Muscle of arm (tissue), 12 donors: ENCODE measurements around the gene PRM3. TPM values are rescaled to one million over a fixed set of nuclear protein-coding genes. Genes with fewer than 3 reads are reported as not detected.
A peak's percentile ranks its signal among the peaks of the same experiment; 100 is the strongest.

Experiments
- DNase-seq: peaks from one replicate; pipeline ENCODE4 v3.0.0-alpha.2; 2013
- polyA plus RNA-seq, 12 donors: library from polyadenylated mRNA; unstranded; fragments of 120-200 nt; gene quantifications; one replicate each; pipeline ENCODE4 v1.2.1, GENCODE V29; 2013; ENCODE audit not compliant: insufficient read length in 12 of 12

PRM3 gene
- polyA plus RNA-seq, 12 donors, result not detected

DNA sequence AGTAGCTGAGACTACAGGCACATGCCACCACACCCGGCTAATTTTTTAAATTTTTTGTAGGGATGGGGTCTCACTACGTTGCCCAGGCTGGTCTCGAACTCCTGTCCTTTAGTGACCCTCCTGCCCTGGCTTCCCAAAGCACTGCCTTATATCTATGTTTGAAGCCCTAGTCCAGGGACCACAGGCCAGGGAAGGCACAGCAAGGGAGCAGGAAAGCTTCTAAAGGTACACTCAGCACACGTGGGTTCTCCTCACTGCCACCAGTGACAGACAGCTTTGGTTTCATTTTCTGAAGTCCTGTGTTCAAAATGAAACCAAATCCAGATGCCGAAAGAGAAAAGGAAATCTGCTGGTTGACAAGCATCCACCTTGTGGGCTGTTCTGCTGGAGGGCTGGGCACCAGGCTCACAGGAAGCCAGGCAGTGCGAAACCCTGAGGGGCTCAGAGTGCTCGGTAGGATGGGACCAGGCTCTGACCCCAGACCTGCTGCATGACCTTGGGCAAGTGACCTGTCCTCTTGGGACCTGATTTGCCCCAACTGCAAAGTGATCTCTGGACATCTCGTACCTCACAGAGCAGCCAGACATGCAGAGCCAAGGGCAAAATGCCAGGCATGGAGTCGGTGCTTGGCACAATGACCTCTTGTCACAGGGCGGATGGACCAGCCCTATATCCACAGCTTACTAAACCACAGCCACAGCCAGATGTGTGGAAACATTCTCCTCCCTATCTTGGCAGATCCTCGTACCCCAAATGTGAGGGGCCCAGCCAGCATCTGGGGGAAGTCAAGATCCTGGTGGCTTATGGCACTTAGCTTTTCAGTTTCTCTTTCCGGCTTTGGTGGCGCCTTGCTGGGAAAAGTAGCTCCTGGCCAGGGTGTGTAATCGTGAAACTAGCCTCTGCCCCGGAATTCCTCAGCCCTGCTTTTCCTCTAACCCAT, 14.6 kb downstream of the PRM3 start:
- no peak for DNase-seq

DNA sequence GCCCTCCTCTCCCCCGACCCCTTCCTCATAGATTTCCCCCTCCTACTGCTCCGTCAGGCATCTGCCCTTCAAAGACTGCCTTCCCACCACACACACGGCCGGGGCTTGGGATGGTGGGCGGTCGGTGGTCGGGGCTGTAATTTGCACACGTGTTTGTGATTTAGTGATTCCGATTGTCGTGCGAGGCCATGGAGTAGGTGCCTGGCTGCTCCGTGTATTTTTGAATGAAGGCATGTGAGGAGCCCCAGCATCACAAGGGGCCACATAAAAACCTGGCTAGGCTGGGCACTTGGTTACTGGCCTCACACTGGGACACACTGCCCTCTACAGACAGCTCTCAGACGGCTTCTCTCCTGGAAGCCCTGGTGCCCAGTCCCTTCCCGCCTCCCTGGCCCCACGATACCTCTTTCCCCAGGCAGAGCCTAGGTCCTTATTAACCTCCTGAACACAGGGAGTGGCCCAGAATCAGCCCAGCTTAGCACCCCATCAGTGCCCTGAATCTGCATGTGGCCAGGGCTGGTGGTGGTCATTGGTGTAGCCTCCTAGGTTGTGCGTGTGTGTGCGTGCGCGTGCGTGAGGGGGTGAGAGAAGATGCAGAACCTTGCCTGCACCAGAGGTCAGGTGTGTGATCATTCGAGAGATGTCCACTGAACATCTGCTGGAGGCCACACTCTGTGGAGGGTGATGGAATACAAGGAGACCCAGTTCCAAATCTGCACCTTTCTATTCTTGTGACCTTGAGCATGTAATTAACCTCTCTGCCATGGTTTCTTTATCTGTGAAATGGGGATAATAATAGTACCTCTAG, 16.1 kb downstream of the PRM3 start:
- DNase-seq, result peak; percentile 86

DNA sequence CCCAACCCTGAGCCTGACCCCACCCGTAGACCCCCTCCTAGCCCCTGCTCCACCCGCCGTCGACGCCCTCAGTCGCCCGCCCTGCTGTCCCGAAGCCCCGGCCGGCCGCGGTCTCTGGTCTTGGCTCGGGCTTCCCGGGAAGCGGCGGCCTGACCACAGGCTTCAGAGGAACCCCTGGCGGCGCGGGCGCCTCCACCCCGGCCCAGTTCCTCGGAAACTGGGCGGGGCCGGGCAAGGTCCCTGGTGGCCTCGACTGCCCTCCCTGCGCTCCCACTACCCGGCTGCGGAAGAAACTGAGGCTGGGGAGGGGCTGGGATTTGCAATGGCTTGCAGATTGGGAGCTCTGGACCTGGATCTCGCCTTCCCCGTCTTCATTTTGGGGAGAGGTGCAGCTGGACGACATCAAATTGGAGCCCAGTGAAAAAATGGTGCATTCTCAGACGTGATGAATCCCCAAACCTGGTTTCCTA, 16.7 kb downstream of the PRM3 start:
- DNase-seq, result peak; percentile 52

DNA sequence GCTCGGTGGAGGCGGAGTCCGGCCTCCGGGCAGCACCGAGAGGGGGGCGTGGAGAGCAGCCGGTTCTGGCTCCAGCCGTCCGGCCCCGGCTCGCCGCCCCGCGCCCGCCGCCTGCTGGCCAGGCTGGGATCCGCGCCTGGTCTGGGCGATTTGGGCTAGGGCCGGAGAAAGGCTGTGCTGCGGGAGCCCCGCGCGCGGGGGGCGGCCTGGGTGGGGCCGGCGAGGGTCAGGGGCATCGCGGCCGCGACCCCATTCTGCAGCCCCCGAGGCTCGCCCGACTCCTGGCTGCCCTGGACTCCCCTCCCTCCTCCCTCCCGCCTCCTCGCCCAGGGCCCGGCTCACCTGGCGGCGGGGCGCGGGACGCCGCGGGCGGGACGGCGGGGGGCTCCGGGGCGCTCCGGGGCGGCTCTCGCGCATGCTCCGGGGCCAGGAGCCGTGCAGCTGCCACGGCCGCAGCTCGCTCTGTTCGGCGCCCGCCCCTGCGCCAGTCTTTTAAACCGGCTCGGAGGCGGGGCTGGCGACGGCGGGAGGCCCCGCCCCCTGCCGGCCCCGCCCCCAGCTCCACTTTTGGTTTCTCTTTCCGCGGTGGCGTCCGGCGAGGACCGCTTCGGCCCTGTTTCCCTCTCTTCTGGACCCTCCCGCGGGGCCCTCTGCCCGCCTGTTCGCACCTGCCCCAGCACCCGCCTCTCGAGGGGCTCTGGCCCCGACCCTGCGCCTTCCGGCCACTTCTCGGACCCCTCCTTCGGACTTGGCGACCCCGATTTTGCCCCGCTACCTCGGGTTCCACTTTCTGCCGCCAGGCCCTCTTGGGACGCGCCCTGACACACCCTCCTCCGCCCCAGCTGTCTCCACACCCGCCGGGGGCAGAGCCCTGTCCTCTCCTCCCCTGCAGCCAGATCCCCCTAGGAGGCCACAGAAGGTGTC, 17.4 kb downstream of the PRM3 start, which contains the start of gene SOCS1:
Gene SOCS1, minus strand, starts transcription at position 468 of the 924 bp plus-strand sequence. CDS start 726 bp downstream, outside the sequence.
- peak; percentile 90 for DNase-seq

DNA sequence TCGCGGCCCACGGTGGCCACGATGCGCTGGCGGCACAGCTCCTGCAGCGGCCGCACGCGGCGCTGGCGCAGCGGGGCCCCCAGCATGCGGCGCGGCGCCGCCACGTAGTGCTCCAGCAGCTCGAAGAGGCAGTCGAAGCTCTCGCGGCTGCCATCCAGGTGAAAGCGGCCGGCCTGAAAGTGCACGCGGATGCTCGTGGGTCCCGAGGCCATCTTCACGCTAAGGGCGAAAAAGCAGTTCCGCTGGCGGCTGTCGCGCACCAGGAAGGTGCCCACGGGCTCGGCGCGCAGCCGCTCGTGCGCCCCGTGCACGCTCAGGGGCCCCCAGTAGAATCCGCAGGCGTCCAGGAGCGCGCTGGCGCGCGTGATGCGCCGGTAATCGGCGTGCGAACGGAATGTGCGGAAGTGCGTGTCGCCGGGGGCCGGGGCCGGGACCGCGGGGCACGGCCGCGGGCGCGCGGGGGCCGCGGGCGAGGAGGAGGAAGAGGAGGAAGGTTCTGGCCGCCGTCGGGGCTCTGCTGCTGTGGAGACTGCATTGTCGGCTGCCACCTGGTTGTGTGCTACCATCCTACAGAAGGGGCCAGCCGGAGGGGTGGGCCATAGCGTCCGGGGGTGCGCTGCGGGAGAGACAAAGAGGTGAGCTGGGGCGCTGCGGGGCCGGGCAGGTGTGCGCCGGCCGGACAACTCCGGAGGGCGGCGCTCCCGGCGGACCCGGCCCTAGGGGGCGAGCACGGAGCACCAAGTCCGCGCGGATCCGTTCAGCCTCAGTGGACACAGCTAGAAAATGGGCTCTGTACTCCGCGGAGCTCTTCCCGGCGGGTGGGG, 18.3 kb downstream of the PRM3 start:
- peak; percentile 50 for DNase-seq

DNA sequence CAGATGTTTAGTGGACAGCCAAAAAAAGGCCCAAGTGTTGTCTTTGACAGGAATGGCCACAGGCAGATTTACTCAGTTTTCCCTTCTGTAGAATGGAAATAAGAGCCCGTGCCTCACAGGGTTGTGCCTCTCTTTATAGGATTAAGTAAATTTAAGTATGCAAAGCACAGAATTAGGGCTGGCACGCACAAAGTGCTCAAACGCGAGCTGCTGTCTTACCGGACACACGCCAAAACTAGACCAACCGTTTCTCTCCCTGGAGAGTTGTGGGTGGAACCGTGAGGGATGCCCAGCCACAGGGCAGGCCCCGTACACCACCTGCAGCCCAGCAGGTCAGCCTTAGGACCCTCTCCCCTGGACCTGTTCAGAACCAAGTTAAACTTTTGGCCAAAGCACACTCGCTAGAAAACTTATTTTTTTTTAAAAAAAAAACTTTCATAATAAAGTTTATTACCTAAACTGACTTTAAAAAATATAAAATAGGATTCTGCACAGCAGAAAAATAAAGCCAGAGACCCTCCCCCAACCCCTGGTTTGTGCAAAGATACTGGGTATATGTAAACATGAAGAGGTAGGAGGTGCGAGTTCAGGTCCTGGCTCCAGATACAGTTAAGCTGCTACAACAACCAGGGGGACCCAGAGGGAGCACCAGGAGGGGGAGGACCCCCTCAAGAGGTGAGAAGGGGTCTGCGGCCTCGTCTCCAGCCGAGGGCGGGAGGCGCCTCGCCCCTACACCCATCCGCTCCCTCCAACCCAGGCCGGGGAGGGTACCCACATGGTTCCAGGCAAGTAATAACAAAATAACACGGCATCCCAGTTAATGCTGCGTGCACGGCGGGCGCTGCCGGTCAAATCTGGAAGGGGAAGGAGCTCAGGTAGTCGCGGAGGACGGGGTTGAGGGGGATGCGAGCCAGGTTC, 19.2 kb downstream of the PRM3 start:
- no peak for DNase-seq

DNA sequence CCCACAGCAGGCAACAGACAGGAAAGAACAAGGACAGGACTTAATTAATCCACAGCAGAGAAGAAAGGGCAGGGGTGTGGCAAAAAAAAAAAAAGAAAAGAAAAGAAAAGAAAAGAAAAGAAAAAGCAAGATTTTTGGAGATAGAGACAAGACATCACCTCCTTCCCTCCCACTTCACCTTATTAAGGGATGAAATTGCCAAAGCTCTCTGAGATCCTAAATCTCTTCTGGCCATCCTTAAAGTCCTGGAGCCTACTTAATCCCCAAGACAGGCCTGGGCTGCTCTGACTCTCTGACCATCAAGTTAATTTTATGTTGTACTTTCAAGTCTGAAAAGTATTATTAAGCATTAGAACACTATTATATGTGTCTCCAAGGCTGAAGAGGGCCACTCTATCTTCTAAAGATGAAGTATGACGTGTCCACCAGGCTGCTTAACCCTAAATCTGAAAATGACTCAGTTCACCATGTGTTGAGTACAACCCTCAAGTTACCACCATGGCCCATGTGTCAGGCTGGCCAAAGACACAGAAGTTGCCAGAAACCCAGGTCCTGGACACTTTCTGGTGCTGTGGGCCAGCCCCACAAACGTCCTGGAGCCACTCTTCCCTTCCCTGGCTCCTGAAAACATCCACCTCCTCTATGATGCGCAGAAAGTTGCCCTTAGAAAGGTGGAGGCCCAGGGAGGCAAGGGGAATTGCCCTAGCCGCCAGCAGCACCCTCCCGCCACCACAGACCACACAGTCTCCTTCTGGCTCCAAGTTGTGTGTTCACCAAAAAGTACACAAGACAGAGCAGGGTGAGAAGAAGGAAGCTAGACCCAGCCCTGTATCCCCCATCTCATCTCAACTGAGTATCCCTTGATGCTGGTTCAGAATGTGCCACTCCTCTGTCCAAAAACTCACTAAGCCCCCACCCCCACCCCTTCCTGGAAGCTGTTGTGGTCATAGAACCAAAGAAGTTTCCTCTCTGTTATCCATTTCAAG, 20.1 kb downstream of the PRM3 start:
- DNase-seq, result no peak

DNA sequence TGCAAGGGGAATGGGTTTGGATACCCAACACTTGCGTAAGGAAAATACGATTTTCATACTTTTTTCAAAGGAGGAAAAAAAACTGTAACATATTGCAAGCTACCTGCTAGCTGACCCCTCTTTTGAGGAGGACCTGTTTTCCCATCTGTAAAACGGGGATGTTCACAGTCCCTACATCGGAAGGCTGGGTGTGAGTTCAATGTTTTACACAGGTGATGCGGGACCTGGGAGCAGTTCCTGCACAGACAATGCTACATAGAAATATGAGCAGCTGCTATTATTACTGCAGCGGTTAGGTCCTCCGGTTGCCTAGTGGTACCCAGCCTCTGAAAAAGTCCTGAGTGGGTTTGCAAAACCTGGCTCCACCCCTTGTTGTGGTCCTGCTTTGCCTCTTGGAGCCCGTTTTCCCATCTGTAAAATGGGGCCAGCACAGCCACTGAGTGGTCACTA, 20.9 kb downstream of the PRM3 start:
- DNase-seq, result no peak

DNA sequence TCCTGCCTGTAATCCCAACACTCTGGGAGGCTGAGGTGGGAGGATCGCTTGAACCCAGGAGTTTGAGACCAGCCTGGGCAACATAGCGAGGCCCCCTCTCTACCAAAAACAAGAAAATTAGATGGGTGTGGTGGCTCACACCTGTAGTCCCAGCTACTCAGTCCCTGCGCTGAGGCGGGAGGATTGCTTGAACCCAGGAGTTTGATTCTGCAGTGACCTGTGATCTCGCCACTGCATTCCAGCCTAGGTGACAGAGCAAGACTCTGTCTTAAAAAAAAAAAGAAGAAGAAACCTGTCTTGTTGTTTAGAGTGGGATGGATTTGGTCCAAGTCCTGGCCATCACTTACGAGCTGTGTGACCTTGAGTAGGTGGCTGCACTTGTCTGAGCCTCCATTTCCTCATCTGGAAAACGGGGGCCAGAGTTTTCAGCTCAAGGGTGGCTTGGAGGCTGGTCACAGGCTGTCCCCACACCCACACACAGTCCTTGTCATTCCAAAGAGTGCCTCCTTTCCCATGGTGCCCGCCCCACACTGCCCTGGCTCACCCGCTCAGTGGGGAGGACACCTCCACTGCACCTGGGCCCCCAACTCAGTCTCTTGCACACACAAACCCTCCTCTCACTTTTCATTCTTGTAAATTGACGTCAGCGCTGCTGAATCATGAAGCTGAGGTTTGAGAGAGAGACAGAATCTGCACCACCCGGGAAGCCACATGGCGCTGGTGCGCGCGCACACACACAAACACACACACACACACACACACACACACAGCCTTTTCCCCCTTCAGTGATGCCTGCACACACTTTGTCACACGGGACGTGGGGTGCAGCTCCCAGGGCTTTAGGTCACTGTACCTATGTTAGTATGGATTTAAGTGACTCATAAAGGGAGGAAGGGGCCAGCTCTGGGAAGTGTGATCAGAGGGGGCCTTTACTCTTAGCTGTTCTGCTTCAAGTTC, 21.6 kb downstream of the PRM3 start:
- no peak for DNase-seq

DNA sequence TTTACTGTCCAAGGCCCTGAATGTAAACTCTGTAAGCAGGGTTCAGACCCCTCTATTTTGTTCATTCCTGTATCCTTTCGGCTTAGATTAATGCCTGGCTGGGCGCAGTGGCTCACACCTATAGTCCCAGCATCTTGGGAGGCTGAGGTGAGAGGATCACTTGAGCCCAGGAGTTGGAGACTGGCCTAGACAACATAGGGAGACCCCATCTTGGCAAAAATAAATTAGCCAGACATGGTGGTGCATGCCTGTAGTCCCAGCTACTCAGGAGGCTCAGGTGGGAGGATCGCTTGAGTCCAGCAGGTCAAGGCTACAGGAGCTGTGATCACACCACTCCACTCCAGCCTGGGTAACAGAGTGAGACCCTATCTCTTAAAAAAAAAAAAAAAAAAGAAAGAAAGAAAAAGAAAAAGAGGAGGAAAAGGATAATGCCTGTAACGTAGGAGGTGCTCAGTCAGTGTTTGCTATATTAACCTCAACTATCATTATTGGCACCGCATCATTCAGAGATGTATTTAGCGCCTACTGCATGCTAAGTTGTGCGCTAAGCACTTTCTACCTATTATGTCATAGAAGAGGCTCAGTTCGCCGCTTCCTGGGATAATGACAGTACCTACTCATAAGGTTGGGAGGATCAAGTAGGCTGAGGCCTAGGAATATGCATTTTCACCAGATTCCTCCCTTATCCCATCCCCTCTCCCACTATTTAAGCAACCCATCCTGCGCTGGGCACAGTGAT, 22.5 kb downstream of the PRM3 start:
- no peak for DNase-seq

DNA sequence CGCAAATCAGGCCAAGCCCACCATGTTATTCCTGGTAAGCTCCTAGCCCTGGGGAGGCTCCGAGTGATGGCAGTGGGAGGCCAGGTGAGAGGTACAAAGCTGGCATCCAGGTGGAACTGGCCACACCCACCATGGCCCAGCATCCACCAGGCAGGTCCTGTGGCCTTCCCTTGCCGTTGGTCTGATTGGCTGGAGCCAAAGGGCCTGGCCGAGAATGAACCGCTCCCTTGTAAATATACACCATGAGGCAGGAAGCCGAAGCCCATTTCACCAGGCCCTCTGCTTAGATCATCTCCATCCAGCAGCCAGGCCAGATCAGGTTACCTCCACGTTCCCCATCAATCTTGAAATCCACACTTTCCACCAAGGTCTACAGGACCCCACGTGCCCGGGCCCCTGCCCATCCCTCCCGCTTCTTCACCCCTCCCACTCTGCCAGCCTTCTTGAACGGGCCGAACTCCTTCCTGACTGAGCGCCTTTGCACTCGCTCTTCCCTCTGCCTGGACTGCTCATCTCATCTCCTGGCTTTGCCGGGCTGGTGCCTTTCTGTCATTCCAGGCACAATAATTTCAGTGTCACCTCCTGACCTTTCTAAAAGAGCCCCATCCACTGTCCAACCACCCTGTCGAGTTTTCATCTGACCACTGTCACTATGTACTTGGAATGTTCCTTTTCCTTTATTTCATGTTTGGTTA, 23.2 kb downstream of the PRM3 start:
- DNase-seq, result no peak

DNA sequence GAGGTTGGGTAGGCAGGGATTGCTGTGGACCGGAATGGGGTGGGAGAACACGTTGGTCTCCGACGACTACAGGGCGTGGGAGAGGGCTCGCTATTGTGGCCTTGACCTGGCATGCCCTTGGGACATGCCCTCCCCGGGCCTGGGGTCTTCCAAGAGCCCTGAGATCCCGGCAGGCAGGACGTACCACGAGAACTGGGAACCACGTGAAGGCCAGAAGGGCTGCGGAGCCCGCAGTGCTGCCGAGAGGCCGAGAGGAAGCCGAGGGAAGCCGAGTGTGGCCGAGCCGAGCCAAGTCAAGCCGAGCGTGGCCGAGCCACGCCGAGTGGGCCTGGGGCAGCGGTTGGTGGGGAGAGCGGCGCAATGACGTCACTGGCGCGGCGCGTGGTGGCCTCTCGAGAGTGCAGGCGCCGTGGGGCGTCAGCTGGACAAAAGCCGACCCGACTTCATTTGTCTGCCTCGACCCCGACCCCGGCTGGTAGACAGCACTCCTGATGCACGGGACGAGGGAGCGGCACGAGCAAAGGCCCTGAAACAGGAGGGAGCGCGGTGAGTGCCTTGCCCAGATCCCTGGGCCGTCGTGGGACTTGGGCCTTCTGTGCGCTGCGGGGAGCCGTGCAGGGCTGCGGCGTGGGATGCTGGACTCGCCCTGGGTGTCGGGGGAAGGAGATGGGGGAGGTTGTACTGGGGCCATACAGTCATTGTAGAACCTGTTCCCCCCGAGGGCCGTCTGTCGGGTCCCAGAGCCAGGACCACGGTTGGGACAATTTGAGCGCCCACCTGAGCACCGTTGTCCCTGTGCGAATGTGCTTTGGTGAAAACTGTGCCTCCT, 24.0 kb downstream of the PRM3 start:
- DNase-seq, result no peak

DNA sequence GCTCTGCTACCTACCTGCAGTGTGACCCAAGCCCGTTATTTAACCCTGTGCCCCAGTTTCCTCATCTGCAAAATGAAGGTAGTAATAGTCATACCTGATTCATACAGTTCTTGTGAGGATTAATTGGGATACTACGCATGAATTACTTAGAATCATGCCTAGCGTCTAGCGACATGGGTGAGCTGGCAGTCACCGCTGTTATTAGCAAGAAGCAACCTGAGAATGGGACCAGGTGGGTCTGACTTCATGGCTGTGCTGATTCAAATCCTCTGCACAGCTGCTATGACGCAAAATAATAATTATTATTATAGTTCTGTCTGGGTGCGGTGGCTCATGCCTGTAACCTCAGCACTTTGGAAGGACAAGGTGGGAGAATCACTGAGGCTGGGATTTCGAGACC, 25.3 kb downstream of the PRM3 start:
- no peak for DNase-seq

DNA sequence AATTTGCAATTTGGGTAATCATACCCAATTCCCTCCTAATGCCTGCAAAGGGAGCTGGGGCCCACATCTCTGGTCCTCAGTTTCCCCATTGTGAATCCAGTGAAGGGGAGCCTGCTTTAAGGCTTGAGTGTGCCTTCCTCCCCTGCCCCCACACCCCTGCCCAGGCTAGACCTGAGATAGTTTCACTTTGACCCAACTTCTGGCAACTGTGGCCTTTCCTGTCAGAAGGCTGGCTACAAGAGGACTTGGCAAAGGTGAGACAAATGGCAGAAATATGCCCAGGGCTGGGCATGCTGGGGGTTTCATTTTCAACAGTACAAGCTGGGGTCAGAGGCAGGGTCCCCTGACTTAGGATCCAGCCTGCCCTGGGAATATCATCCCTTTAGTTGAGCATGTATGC, 27.4 kb downstream of the PRM3 start:
- no peak for DNase-seq
